HG02571 (cell line): ENCODE measurements around the gene HRG.
A peak's percentile ranks its signal among the peaks of the same experiment; 100 is the strongest.

Experiments
- ATAC-seq: cut with Tn5 transposase; IDR thresholded peaks from one replicate; pipeline ENCODE4 v1.9.1; 2021; ENCODE audit warnings: mild to moderate bottlenecking, moderate library complexity; ENCODE audit not compliant: unreplicated experiment

Gene HRG

GRCh38 chr3:186638259-186638658 lies 27.6 kb upstream of the HRG start:
- no peak for ATAC-seq

- ATAC-seq, result no peak
Observed at GRCh38 chr3:186639778-186640472, 25.9 kb upstream of the HRG start, which contains the start of gene FETUB. Gene FETUB (plus strand): TSS chr3:186640399. CDS start chr3:186640461, 62 bp downstream.

- ATAC-seq, result no peak
Observed at GRCh38 chr3:186640473-186640818, 25.4 kb upstream of the HRG start.

GRCh38 chr3:186640929-186641328 lies 24.9 kb upstream of the HRG start:
- ATAC-seq, result no peak

- ATAC-seq, result no peak
Observed at GRCh38 chr3:186642014-186642413, 23.8 kb upstream of the HRG start.

- ATAC-seq, result no peak
Observed at GRCh38 chr3:186643493-186643892, 22.3 kb upstream of the HRG start.

GRCh38 chr3:186644683-186645082 lies 21.1 kb upstream of the HRG start:
- ATAC-seq, result no peak

GRCh38 chr3:186646106-186646505 lies 19.7 kb upstream of the HRG start:
- ATAC-seq, result no peak

GRCh38 chr3:186646841-186647240 lies 19.0 kb upstream of the HRG start:
- no peak for ATAC-seq

- no peak for ATAC-seq
Observed at GRCh38 chr3:186648851-186649250, 17.0 kb upstream of the HRG start.

GRCh38 chr3:186651678-186652215 lies 14.1 kb upstream of the HRG start:
- no peak for ATAC-seq

GRCh38 chr3:186653080-186653707 lies 12.6 kb upstream of the HRG start:
- peak; percentile 84 for ATAC-seq

GRCh38 chr3:186653984-186654383 lies 11.8 kb upstream of the HRG start:
- ATAC-seq, result no peak

- no peak for ATAC-seq
Observed at GRCh38 chr3:186663361-186664118, 2.3 kb upstream of the HRG start.

GRCh38 chr3:186664119-186664495 lies 1.7 kb upstream of the HRG start:
- no peak for ATAC-seq

- ATAC-seq, result no peak
Observed at GRCh38 chr3:186664506-186664905, 1.3 kb upstream of the HRG start.

GRCh38 chr3:186668426-186668825 lies 2.6 kb downstream of the HRG start:
- ATAC-seq, result no peak

GRCh38 chr3:186669378-186670084 lies 3.7 kb downstream of the HRG start:
- ATAC-seq, result no peak

- ATAC-seq, result no peak
Observed at GRCh38 chr3:186670155-186670554, 4.3 kb downstream of the HRG start.

GRCh38 chr3:186671051-186671450 lies 5.2 kb downstream of the HRG start:
- no peak for ATAC-seq

- ATAC-seq, result no peak
Observed at GRCh38 chr3:186678604-186679003, 12.8 kb downstream of the HRG start.
